Measurements from ENCODE around the gene AGPAT1.
"Not testable (repeated sequence)": the region's sequence is repeated elsewhere in the genome, so short reads cannot be mapped to it uniquely, and the experiment has no call there.

Gene AGPAT1

GRCh38 chr6:32196682-32197616 lies 21.1 kb upstream of the AGPAT1 start:
- DNase-seq (ENCODE audit: low spot score), result peak; percentile 49
- TF ChIP-seq CTCF (IDR thresholded peaks at IDR 0.05; ENCODE audit: extremely low read depth, missing control alignments), result no peak

GRCh38 chr6:32195902-32196681 lies 20.2 kb upstream of the AGPAT1 start:
- DNase-seq (ENCODE audit: low spot score), result peak; percentile 96
- TF ChIP-seq CTCF (IDR thresholded peaks at IDR 0.05; ENCODE audit: extremely low read depth, missing control alignments), result no peak

GRCh38 chr6:32195652-32195901 lies 19.7 kb upstream of the AGPAT1 start:
- no peak for DNase-seq (ENCODE audit: low spot score)
- TF ChIP-seq CTCF (IDR thresholded peaks at IDR 0.05; ENCODE audit: extremely low read depth, missing control alignments), result no peak

GRCh38 chr6:32194825-32195651 lies 19.2 kb upstream of the AGPAT1 start:
- DNase-seq (ENCODE audit: low spot score), result no peak
- peak; percentile 21 for TF ChIP-seq CTCF (IDR thresholded peaks at IDR 0.05; ENCODE audit: extremely low read depth, missing control alignments)

- no peak for TF ChIP-seq CTCF (IDR thresholded peaks at IDR 0.05; ENCODE audit: extremely low read depth, missing control alignments)
- DNase-seq (ENCODE audit: low spot score), result no peak
These were observed 18.5 kb upstream of the AGPAT1 start for GRCh38 chr6:32194388-32194787.

- DNase-seq (ENCODE audit: low spot score), result not testable (repeated sequence)
These were observed 17.2 kb upstream of the AGPAT1 start for GRCh38 chr6:32193096-32193495.

- peak; percentile 44 for DNase-seq (ENCODE audit: low spot score)
- no peak for TF ChIP-seq CTCF (IDR thresholded peaks at IDR 0.05; ENCODE audit: extremely low read depth, missing control alignments)
These were observed 16.7 kb upstream of the AGPAT1 start, which contains the start of gene GPSM3 for GRCh38 chr6:32192608-32193039. Gene GPSM3, minus strand, starts transcription at chr6:32192643. Its CDS starts 130 bp downstream, at chr6:32192513.

All from GM20000 (cell line).